Measurements from ENCODE around the gene CPSF2.
"Not testable (repeated sequence)": the region's sequence is repeated elsewhere in the genome, so short reads cannot be mapped to it uniquely, and the experiment has no call there.

Gene CPSF2

GRCh38 chr14:92173668-92174067, 51.9 kb downstream of the CPSF2 start:
- no peaks in the 10 kb centered on the region for H3K27me3 ChIP-seq (ENCODE audit: control insufficient read depth, insufficient read depth, low read length)
- H3K36me3 ChIP-seq (ENCODE audit: control insufficient read depth, insufficient read depth, low read length): no peaks in the 10 kb centered on the region
- no peak overlapping the region for H3K9ac ChIP-seq (ENCODE audit: low read length)
- H3K27ac ChIP-seq (ENCODE audit: low read depth, low read length): no peak overlapping the region
- no peaks in the 10 kb centered on the region for H3K4me1 ChIP-seq (ENCODE audit: control insufficient read depth, insufficient read depth, low read length)
- no peak overlapping the region for H3K4me3 ChIP-seq (ENCODE audit: low read length)

- Histone ChIP-seq H3K36me3 (ENCODE audit: control insufficient read depth, insufficient read depth, low read length) (no peaks in the 10 kb centered on the region), H3K4me3 (ENCODE audit: low read length) (no peak overlapping the region), H3K4me1 (ENCODE audit: control insufficient read depth, insufficient read depth, low read length) (no peaks in the 10 kb centered on the region), H3K27me3 (ENCODE audit: control insufficient read depth, insufficient read depth, low read length) (no peaks in the 10 kb centered on the region), H3K9ac (ENCODE audit: low read length) (no peak overlapping the region), H3K27ac (ENCODE audit: low read depth, low read length) (no peak overlapping the region)
Observed at GRCh38 chr14:92175811-92176210, 54.0 kb downstream of the CPSF2 start.

- no peak overlapping the region for H3K4me3 ChIP-seq (ENCODE audit: low read length)
- no peak overlapping the region for H3K27ac ChIP-seq (ENCODE audit: low read depth, low read length)
Observed at GRCh38 chr14:92176476-92176875, 54.7 kb downstream of the CPSF2 start.

GRCh38 chr14:92179178-92179577, 57.4 kb downstream of the CPSF2 start:
- H3K4me1 ChIP-seq (ENCODE audit: control insufficient read depth, insufficient read depth, low read length); H3K9ac ChIP-seq (ENCODE audit: low read length); H3K27me3 ChIP-seq (ENCODE audit: control insufficient read depth, insufficient read depth, low read length); H3K4me3 ChIP-seq (ENCODE audit: low read length); H3K27ac ChIP-seq (ENCODE audit: low read depth, low read length); H3K36me3 ChIP-seq (ENCODE audit: control insufficient read depth, insufficient read depth, low read length): not testable (repeated sequence)

More at GRCh38 chr14:92176476-92176875, 54.7 kb downstream of the CPSF2 start:
- no peaks in the 10 kb centered on the region for H3K36me3 ChIP-seq (ENCODE audit: control insufficient read depth, insufficient read depth, low read length)
- H3K27me3 ChIP-seq (ENCODE audit: control insufficient read depth, insufficient read depth, low read length): no peaks in the 10 kb centered on the region
- no peak overlapping the region for H3K9ac ChIP-seq (ENCODE audit: low read length)
- no peaks in the 10 kb centered on the region for H3K4me1 ChIP-seq (ENCODE audit: control insufficient read depth, insufficient read depth, low read length)

GRCh38 chr14:92185559-92185958, 63.8 kb downstream of the CPSF2 start:
- H3K9ac ChIP-seq (ENCODE audit: low read length): no peak overlapping the region
- no peaks in the 10 kb centered on the region for H3K36me3 ChIP-seq (ENCODE audit: control insufficient read depth, insufficient read depth, low read length)
- no peaks in the 10 kb centered on the region for H3K4me1 ChIP-seq (ENCODE audit: control insufficient read depth, insufficient read depth, low read length)
- H3K27me3 ChIP-seq (ENCODE audit: control insufficient read depth, insufficient read depth, low read length): no peaks in the 10 kb centered on the region
- no peak overlapping the region for H3K4me3 ChIP-seq (ENCODE audit: low read length)
- no peak overlapping the region for H3K27ac ChIP-seq (ENCODE audit: low read depth, low read length)

- not testable (repeated sequence) for H3K4me3 ChIP-seq (ENCODE audit: low read length); H3K27ac ChIP-seq (ENCODE audit: low read depth, low read length); H3K27me3 ChIP-seq (ENCODE audit: control insufficient read depth, insufficient read depth, low read length); H3K9ac ChIP-seq (ENCODE audit: low read length); H3K4me1 ChIP-seq (ENCODE audit: control insufficient read depth, insufficient read depth, low read length); H3K36me3 ChIP-seq (ENCODE audit: control insufficient read depth, insufficient read depth, low read length)
Observed at GRCh38 chr14:92187616-92188015, 65.8 kb downstream of the CPSF2 start.

GRCh38 chr14:92190768-92191167, 69.0 kb downstream of the CPSF2 start:
- no peaks in the 10 kb centered on the region for H3K4me1 ChIP-seq (ENCODE audit: control insufficient read depth, insufficient read depth, low read length)
- no peaks in the 10 kb centered on the region for H3K27me3 ChIP-seq (ENCODE audit: control insufficient read depth, insufficient read depth, low read length)
- H3K9ac ChIP-seq (ENCODE audit: low read length): no peak overlapping the region

GRCh38 chr14:92198804-92199203, 77.0 kb downstream of the CPSF2 start:
- Histone ChIP-seq H3K4me1 (ENCODE audit: control insufficient read depth, insufficient read depth, low read length) (no peaks in the 10 kb centered on the region), H3K9ac (ENCODE audit: low read length) (no peak overlapping the region), H3K27me3 (ENCODE audit: control insufficient read depth, insufficient read depth, low read length) (no peaks in the 10 kb centered on the region), H3K36me3 (ENCODE audit: control insufficient read depth, insufficient read depth, low read length) (no peaks in the 10 kb centered on the region), H3K4me3 (ENCODE audit: low read length) (no peak overlapping the region), H3K27ac (ENCODE audit: low read depth, low read length) (no peak overlapping the region)

More at GRCh38 chr14:92190768-92191167, 69.0 kb downstream of the CPSF2 start:
- Histone ChIP-seq H3K4me3 (ENCODE audit: low read length) (no peak overlapping the region), H3K27ac (ENCODE audit: low read depth, low read length) (no peak overlapping the region), H3K36me3 (ENCODE audit: control insufficient read depth, insufficient read depth, low read length) (no peaks in the 10 kb centered on the region)

GRCh38 chr14:92199763-92200162, 78.0 kb downstream of the CPSF2 start:
- Histone ChIP-seq H3K27ac (ENCODE audit: low read depth, low read length) (no peak overlapping the region), H3K36me3 (ENCODE audit: control insufficient read depth, insufficient read depth, low read length) (no peaks in the 10 kb centered on the region), H3K4me1 (ENCODE audit: control insufficient read depth, insufficient read depth, low read length) (no peaks in the 10 kb centered on the region), H3K27me3 (ENCODE audit: control insufficient read depth, insufficient read depth, low read length) (no peaks in the 10 kb centered on the region), H3K4me3 (ENCODE audit: low read length) (no peak overlapping the region), H3K9ac (ENCODE audit: low read length) (no peak overlapping the region)

- no peaks in the 10 kb centered on the region for H3K27me3 ChIP-seq (ENCODE audit: control insufficient read depth, insufficient read depth, low read length)
- no peaks in the 10 kb centered on the region for H3K4me1 ChIP-seq (ENCODE audit: control insufficient read depth, insufficient read depth, low read length)
- H3K36me3 ChIP-seq (ENCODE audit: control insufficient read depth, insufficient read depth, low read length): no peaks in the 10 kb centered on the region
- no peak overlapping the region for H3K9ac ChIP-seq (ENCODE audit: low read length)
- no peak overlapping the region for H3K27ac ChIP-seq (ENCODE audit: low read depth, low read length)
- H3K4me3 ChIP-seq (ENCODE audit: low read length): no peak overlapping the region
Observed at GRCh38 chr14:92203116-92203515, 81.3 kb downstream of the CPSF2 start.

GRCh38 chr14:92204792-92205191, 83.0 kb downstream of the CPSF2 start:
- no peaks in the 10 kb centered on the region for H3K4me1 ChIP-seq (ENCODE audit: control insufficient read depth, insufficient read depth, low read length)
- H3K27me3 ChIP-seq (ENCODE audit: control insufficient read depth, insufficient read depth, low read length): no peaks in the 10 kb centered on the region
- no peaks in the 10 kb centered on the region for H3K36me3 ChIP-seq (ENCODE audit: control insufficient read depth, insufficient read depth, low read length)
- H3K27ac ChIP-seq (ENCODE audit: low read depth, low read length): no peak overlapping the region
- no peak overlapping the region for H3K9ac ChIP-seq (ENCODE audit: low read length)
- H3K4me3 ChIP-seq (ENCODE audit: low read length): no peak overlapping the region

GRCh38 chr14:92207012-92207927, 85.5 kb downstream of the CPSF2 start:
- Histone ChIP-seq H3K4me3 (ENCODE audit: low read length) (no peak overlapping the region), H3K4me1 (ENCODE audit: control insufficient read depth, insufficient read depth, low read length) (no peaks in the 10 kb centered on the region), H3K9ac (ENCODE audit: low read length) (no peak overlapping the region), H3K27ac (ENCODE audit: low read depth, low read length) (no peak overlapping the region), H3K36me3 (ENCODE audit: control insufficient read depth, insufficient read depth, low read length) (no peaks in the 10 kb centered on the region), H3K27me3 (ENCODE audit: control insufficient read depth, insufficient read depth, low read length) (no peaks in the 10 kb centered on the region)

- H3K9ac ChIP-seq (ENCODE audit: low read length): no peak overlapping the region
- H3K27me3 ChIP-seq (ENCODE audit: control insufficient read depth, insufficient read depth, low read length): no peaks in the 10 kb centered on the region
- H3K36me3 ChIP-seq (ENCODE audit: control insufficient read depth, insufficient read depth, low read length): no peaks in the 10 kb centered on the region
- no peak overlapping the region for H3K4me3 ChIP-seq (ENCODE audit: low read length)
- no peak overlapping the region for H3K27ac ChIP-seq (ENCODE audit: low read depth, low read length)
- H3K4me1 ChIP-seq (ENCODE audit: control insufficient read depth, insufficient read depth, low read length): no peaks in the 10 kb centered on the region
Observed at GRCh38 chr14:92207928-92208265, 86.1 kb downstream of the CPSF2 start.
